ENCODE measurements around the gene ARHGAP45. TPM values are rescaled to one million over a fixed set of nuclear protein-coding genes. Genes with fewer than 3 reads are reported as not detected.

ARHGAP45 gene
- total and polyA plus RNA-seq, 2 of the 8 experiments (the other 6 are each of a cell fraction or from before 2014, with no cell fraction given) = 31.4 to 41.8 TPM

- WGBS, 2 experiments (ENCODE audit: extremely low coverage in 1 of 2, insufficient coverage in 1 of 2, insufficient read length in 1 of 2, insufficient replicate concordance in 2 of 2, low coverage in 1 of 2, low lambda C conversion rate in 2 of 2, missing lambda C conversion rate in 1 of 2) = 93% methylated on average over 8 of the region's 17 CpGs; no CpG with 5 or more reads in 1 of the 2 experiments
- H3K79me2 ChIP-seq (ENCODE audit: control insufficient read depth in 1 of 2, insufficient read depth in 2 of 2, low read length in 2 of 2) = no peaks in the 10 kb centered on the region; a peak in 1 of 4 replicates
- no peak overlapping the region; the same call in 1 of the 2 replicates for H2BK5ac ChIP-seq (ENCODE audit: low read depth, low read length)
- no peak for DNase-seq (ENCODE audit: low read depth in 1 of 2, low spot score in 2 of 2)
- H3K9ac ChIP-seq (replicated peaks in 1 of 4; ENCODE audit: extremely low read depth in 1 of 4, low read depth in 3 of 4, low read length in 3 of 4) = no peak overlapping the region
- no peak overlapping the region for H3K23ac ChIP-seq (ENCODE audit: insufficient read length)
- H3K4me2 ChIP-seq (ENCODE audit: insufficient read depth in 1 of 2, low read depth in 2 of 2, low read length in 2 of 2) = no peak overlapping the region
- no peaks in the 10 kb centered on the region for H3K9me3 ChIP-seq (ENCODE audit: insufficient read depth in 2 of 2, low read depth in 1 of 2, low read length in 1 of 2)
- H4K20me1 ChIP-seq (replicated peaks in 1 of 2; ENCODE audit: control insufficient read depth in 1 of 2, insufficient read depth in 2 of 2, low read length in 2 of 2) = peaks cover 2 to 8% of the 10 kb centered on the region in 2 experiments
- no peak overlapping the region for H3K27ac ChIP-seq (ENCODE audit: low read depth, low read length)
- H3K79me1 ChIP-seq (ENCODE audit: low read depth, low read length) = peaks cover 9% of the 10 kb centered on the region
- no peak overlapping the region for H3K14ac ChIP-seq (ENCODE audit: insufficient read length)
- H4K5ac ChIP-seq (ENCODE audit: insufficient read length, low read depth, low read length) = no peak overlapping the region
- CTCF ChIA-PET (ENCODE audit: partially characterized antibody) = interaction anchor here (0.9 to 1.3 kb wide), 2 partner anchors 43 to 54 kb away, joined by 3 to 5 read pairs; no protein-coding TSS in a partner anchor
- no peak overlapping the region for H3K4ac ChIP-seq (replicated peaks; ENCODE audit: insufficient read length, low read depth, low read length)
- H3K18ac ChIP-seq (ENCODE audit: extremely low read depth, low read length) = no peak overlapping the region
- no peak overlapping the region for H2BK12ac ChIP-seq (ENCODE audit: low read depth, low read length)
- H3K4me1 ChIP-seq (replicated peaks in 1 of 4; ENCODE audit: control insufficient read depth in 3 of 4, insufficient read depth in 4 of 4, low read length in 3 of 4) = peaks cover 0 to 16% (median 7%) of the 10 kb centered on the region in 4 experiments; a peak in 6 of 7 replicates
- H2AK5ac ChIP-seq (ENCODE audit: low read depth, low read length) = no peak overlapping the region
- H3K56ac ChIP-seq (replicated peaks; ENCODE audit: insufficient read length, low read depth, low read length) = no peak overlapping the region
- no peak overlapping the region for H2BK15ac ChIP-seq (ENCODE audit: low read length)
- POLR2A ChIA-PET (ENCODE audit: partially characterized antibody) = no interaction called here
- FAIRE-seq = no peak
- H4K91ac ChIP-seq (replicated peaks; ENCODE audit: insufficient read length, low read length) = no peak overlapping the region
- no peak overlapping the region for H3K4me3 ChIP-seq (ENCODE audit: extremely low read depth in 1 of 4, insufficient read depth in 2 of 4, low read depth in 3 of 4, low read length in 4 of 4)
- H4K8ac ChIP-seq (ENCODE audit: extremely low read depth, insufficient read depth, low read length) = no peak overlapping the region
- TF ChIP-seq KDM5A (IDR thresholded peaks at IDR 0.05; ENCODE audit: low read length) (no peak), GABPA (IDR thresholded peaks at IDR 0.05; ENCODE audit: borderline replicate concordance, insufficient read depth, low read length) (no peak), CREB1 (IDR thresholded peaks at IDR 0.05) (no peak), RBBP5 (IDR thresholded peaks at IDR 0.05; ENCODE audit: borderline replicate concordance, low read depth, low read length) (no peak), NANOG (IDR thresholded peaks at IDR 0.05; ENCODE audit: insufficient read depth, low read depth, low read length, poor library complexity, severe bottlenecking) (no peak), PHF8 (conservative IDR thresholded peaks at IDR 0.05; ENCODE audit: low read depth, low read length) (no peak), POLR2A (IDR thresholded peaks at IDR 0.05; ENCODE audit: control extremely low read depth in 1 of 2, low read depth in 2 of 2, low read length in 2 of 2) (no peak)
- H2BK120ac ChIP-seq (replicated peaks; ENCODE audit: low read depth, low read length) = no peak overlapping the region
- H3K23me2 ChIP-seq (ENCODE audit: low read depth, low read length) = peaks cover 4% of the 10 kb centered on the region; the same call in 1 of the 2 replicates
- no peak overlapping the region for H2AFZ ChIP-seq (ENCODE audit: low read length)
- no peak overlapping the region for H2BK20ac ChIP-seq (ENCODE audit: low read length)
- H3K27me3 ChIP-seq (replicated peaks in 1 of 4; ENCODE audit: control insufficient read depth in 3 of 4, extremely low read depth in 1 of 4, insufficient read depth in 3 of 4, low read length in 3 of 4) = no peaks in the 10 kb centered on the region
- no peaks in the 10 kb centered on the region for H3K36me3 ChIP-seq (ENCODE audit: control insufficient read depth in 2 of 4, insufficient read depth in 4 of 4, low read length in 3 of 4)
These were observed 68.5 kb downstream of the ARHGAP45 start for GRCh38 chr19:1135454-1135853.
